SK-N-SH treated with all-trans-retinoic acid at 6 μM for 48 hours (cell line): ENCODE data around the gene NEU2.

Source experiments
- ATAC-seq: fragments of 200-7000 bp; cut with Tn5 transposase; 3 replicates; pipeline ENCODE4 v1.9.1; 2020; ENCODE audit warnings: mild to moderate bottlenecking, moderate library complexity
- ARNTL ChIP-seq: fragments of 450-650 bp; formaldehyde crosslinking; IDR thresholded peaks from 2 replicates; pipeline ENCODE4 v1.5.0; 2020; ENCODE audit warnings: low read depth, mild to moderate bottlenecking, moderate library complexity, borderline replicate concordance
- CSDC2 ChIP-seq: fragments of 250-450 bp; sonication (Bioruptor Pico); IDR thresholded peaks from 2 replicates; pipeline ENCODE4 v1.5.0; 2020; ENCODE audit warnings: mild to moderate bottlenecking, moderate library complexity
- ESRRG ChIP-seq: fragments of 250-450 bp; sonication (Bioruptor Pico); IDR thresholded peaks from 2 replicates; pipeline ENCODE4 v1.6.1; 2021; ENCODE audit warnings: mild to moderate bottlenecking
- ISL1 ChIP-seq: fragments of 250-450 bp; sonication (Bioruptor Pico); IDR thresholded peaks from 2 replicates; pipeline ENCODE4 v2.1.2; 2022; ENCODE audit warnings: mild to moderate bottlenecking, moderate library complexity
- OSR1 ChIP-seq: fragments of 250-450 bp; sonication (Bioruptor Pico); IDR thresholded peaks from 2 replicates; pipeline ENCODE4 v1.8.0; 2022; ENCODE audit warnings: moderate library complexity, mild to moderate bottlenecking, inconsistent platforms
- POU6F1 ChIP-seq: fragments of 250-450 bp; sonication (Bioruptor Pico); IDR thresholded peaks from 2 replicates; pipeline ENCODE4 v1.8.0; 2021; ENCODE audit warnings: low read depth, mild to moderate bottlenecking, moderate library complexity, borderline replicate concordance
- PPARA ChIP-seq: fragments of 250-450 bp; sonication (Bioruptor Pico); IDR thresholded peaks from 2 replicates; pipeline ENCODE4 v1.5.0; 2020; ENCODE audit warnings: mild to moderate bottlenecking, borderline replicate concordance
- RARB ChIP-seq: fragments of 250-450 bp; sonication (Bioruptor Pico); IDR thresholded peaks from 2 replicates; pipeline ENCODE4 v1.8.0; 2021; ENCODE audit warnings: mild to moderate bottlenecking, moderate library complexity
- SNAI2 ChIP-seq: fragments of 250-450 bp; sonication (Bioruptor Pico); IDR thresholded peaks from 2 replicates; pipeline ENCODE4 v1.5.0; 2020; ENCODE audit warnings: mild to moderate bottlenecking, moderate library complexity
- TCF4 ChIP-seq: fragments of 250-450 bp; sonication (Bioruptor Pico); IDR thresholded peaks from 2 replicates; pipeline ENCODE4 v1.8.0; 2021; ENCODE audit warnings: mild to moderate bottlenecking, moderate library complexity, borderline replicate concordance
- TOX ChIP-seq: fragments of 250-450 bp; sonication (Bioruptor Pico); IDR thresholded peaks from 2 replicates; pipeline ENCODE4 v1.8.0; 2021; ENCODE audit warnings: mild to moderate bottlenecking, moderate library complexity, borderline replicate concordance
- TSHZ2 ChIP-seq: fragments of 250-450 bp; sonication (Bioruptor Pico); IDR thresholded peaks from 2 replicates; pipeline ENCODE4 v1.5.0; 2020; ENCODE audit warnings: mild to moderate bottlenecking, moderate library complexity
- ZC3H10 ChIP-seq: fragments of 250-450 bp; sonication (Bioruptor Pico); IDR thresholded peaks from 2 replicates; pipeline ENCODE4 v1.5.1; 2021; ENCODE audit warnings: mild to moderate bottlenecking, moderate library complexity
- ZFP3 ChIP-seq: fragments of 250-450 bp; sonication (Bioruptor Pico); IDR thresholded peaks from 2 replicates; pipeline ENCODE4 v1.5.0; 2020; ENCODE audit warnings: mild to moderate bottlenecking, moderate library complexity
- ZFP30 ChIP-seq: fragments of 450-650 bp; formaldehyde crosslinking; IDR thresholded peaks from 2 replicates; pipeline ENCODE4 v1.5.0; 2022; ENCODE audit warnings: mild to moderate bottlenecking, moderate library complexity
- ZNF565 ChIP-seq: fragments of 450-650 bp; formaldehyde crosslinking; conservative IDR thresholded peaks from 2 replicates; pipeline ENCODE4 v1.5.0; 2020; ENCODE audit warnings: low read depth, mild to moderate bottlenecking, moderate library complexity
- ZNF70 ChIP-seq: fragments of 450-650 bp; formaldehyde crosslinking; IDR thresholded peaks from 2 replicates; pipeline ENCODE4 v1.5.0; 2020; ENCODE audit warnings: mild to moderate bottlenecking, moderate library complexity
- ZNF8 ChIP-seq: fragments of 450-650 bp; formaldehyde crosslinking; IDR thresholded peaks from 2 replicates; pipeline ENCODE4 v1.5.0; 2020; ENCODE audit warnings: mild to moderate bottlenecking, moderate library complexity
- TF ChIP-seq, protein P1 (sequence below): fragments of 250-450 bp; sonication (Bioruptor Pico); IDR thresholded peaks from 2 replicates; pipeline ENCODE4 v1.5.1; 2021; ENCODE audit warnings: mild to moderate bottlenecking, moderate library complexity
- TF ChIP-seq, protein P2 (sequence below): fragments of 250-450 bp; sonication (Bioruptor Pico); IDR thresholded peaks from 2 replicates; pipeline ENCODE4 v1.8.0; 2020; ENCODE audit warnings: mild to moderate bottlenecking, moderate library complexity, borderline replicate concordance

The NEU2 gene

DNA sequence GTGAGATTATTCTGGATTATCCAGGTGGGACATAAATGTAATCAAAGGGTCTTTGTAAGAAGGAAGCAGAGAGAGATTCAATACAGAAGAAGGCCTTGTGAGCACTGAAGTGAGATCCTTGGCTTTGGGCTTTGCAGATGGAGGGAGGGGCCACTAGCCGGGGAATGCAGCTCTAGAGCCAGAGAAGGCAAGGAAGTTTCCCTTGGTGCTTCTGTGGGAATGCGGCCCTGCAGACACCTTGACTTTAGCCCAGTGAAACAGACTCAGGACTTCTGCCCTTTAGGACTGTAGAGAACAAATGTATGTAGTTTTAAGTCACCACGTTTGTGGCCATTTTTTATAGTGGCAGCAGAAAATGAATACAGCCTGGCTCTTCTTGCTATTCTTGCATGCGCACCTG is 8.1 kb downstream of the NEU2 start:
- TF ChIP-seq ESRRG (CRISPR knock-in tag), result no peak
- TF ChIP-seq CSDC2, result no peak
- no peak for TF ChIP-seq SNAI2
- no peak for TF ChIP-seq POU6F1 (CRISPR knock-in tag)
- ATAC-seq, result no peak

DNA sequence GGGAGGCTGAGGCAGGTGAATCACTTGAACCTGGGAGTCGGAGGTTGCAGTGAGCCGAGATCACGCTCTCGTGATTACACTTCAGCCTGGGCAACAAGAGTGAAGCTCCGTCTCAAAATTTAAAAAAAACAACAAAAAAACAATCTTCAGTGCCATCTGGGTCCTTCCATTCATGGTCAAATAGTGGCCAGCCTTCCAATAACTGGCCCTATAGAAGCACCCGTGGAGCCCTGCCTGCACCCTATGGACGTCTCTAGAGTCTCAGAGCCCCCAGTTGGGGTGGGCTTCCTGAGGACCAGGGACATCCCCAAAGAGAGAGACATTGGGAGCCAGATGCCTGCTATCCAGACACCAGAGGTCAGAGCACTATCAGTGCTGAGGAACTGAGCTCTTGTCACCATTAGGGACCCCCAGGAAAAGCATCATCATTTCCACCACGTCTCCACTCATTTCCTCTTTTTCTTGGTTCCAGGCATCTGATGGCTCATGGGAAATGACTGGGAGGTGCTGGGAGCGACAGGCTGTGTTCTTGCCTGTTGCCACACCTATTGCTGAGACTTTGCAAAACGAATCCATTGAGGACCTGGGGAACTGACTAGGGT is 9.4 kb downstream of the NEU2 start:
- no peak for ATAC-seq
- no peak for TF ChIP-seq CSDC2
- TF ChIP-seq, protein P1, sequence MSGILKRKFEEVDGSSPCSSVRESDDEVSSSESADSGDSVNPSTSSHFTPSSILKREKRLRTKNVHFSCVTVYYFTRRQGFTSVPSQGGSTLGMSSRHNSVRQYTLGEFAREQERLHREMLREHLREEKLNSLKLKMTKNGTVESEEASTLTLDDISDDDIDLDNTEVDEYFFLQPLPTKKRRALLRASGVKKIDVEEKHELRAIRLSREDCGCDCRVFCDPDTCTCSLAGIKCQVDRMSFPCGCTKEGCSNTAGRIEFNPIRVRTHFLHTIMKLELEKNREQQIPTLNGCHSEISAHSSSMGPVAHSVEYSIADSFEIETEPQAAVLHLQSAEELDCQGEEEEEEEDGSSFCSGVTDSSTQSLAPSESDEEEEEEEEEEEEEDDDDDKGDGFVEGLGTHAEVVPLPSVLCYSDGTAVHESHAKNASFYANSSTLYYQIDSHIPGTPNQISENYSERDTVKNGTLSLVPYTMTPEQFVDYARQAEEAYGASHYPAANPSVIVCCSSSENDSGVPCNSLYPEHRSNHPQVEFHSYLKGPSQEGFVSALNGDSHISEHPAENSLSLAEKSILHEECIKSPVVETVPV (CRISPR knock-in tag), result no peak
- TF ChIP-seq ZNF565, result no peak
- TF ChIP-seq ISL1 (CRISPR knock-in tag), result no peak
- TF ChIP-seq TCF4 (CRISPR knock-in tag), result no peak
- no peak for TF ChIP-seq ZNF8
- TF ChIP-seq RARB (CRISPR knock-in tag), result no peak
- no peak for TF ChIP-seq ZNF70 (CRISPR knock-in tag)
- TF ChIP-seq POU6F1 (CRISPR knock-in tag), result no peak
- TF ChIP-seq, protein P2, sequence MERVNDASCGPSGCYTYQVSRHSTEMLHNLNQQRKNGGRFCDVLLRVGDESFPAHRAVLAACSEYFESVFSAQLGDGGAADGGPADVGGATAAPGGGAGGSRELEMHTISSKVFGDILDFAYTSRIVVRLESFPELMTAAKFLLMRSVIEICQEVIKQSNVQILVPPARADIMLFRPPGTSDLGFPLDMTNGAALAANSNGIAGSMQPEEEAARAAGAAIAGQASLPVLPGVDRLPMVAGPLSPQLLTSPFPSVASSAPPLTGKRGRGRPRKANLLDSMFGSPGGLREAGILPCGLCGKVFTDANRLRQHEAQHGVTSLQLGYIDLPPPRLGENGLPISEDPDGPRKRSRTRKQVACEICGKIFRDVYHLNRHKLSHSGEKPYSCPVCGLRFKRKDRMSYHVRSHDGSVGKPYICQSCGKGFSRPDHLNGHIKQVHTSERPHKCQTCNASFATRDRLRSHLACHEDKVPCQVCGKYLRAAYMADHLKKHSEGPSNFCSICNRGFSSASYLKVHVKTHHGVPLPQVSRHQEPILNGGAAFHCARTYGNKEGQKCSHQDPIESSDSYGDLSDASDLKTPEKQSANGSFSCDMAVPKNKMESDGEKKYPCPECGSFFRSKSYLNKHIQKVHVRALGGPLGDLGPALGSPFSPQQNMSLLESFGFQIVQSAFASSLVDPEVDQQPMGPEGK (CRISPR knock-in tag), result no peak
- no peak for TF ChIP-seq ZC3H10 (CRISPR knock-in tag)
- no peak for TF ChIP-seq ESRRG (CRISPR knock-in tag)
- TF ChIP-seq TOX (CRISPR knock-in tag), result no peak
- TF ChIP-seq ZFP3 (CRISPR knock-in tag), result no peak
- no peak for TF ChIP-seq ZFP30
- no peak for TF ChIP-seq PPARA
- no peak for TF ChIP-seq ARNTL
- no peak for TF ChIP-seq OSR1 (CRISPR knock-in tag)
- TF ChIP-seq TSHZ2 (CRISPR knock-in tag), result no peak

DNA sequence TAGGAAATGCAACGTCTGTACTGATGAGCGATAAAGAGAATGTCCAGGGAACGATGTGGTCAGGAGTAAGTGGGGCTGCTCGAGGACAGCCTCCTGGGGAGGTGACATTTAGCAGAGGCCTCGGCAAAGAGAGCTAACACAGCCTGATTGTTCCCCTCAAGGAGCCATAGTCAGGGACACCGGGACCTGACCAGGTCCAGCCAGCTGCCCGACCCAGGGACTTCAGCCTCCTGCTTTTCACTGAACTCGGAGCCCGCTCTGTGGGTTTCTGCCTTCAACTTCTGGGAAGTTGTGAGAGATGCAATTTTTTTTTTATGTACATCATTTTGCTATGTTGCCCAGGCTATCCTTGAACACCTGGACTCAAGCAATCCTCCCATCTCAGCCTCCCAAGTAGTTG is 10.1 kb downstream of the NEU2 start:
- no peak for ATAC-seq

More for the DNA sequence above, 10.1 kb downstream of the NEU2 start:
- TF ChIP-seq ZC3H10 (CRISPR knock-in tag), result no peak
- TF ChIP-seq, all 23 proteins: peak for 0
